Measurements from ENCODE around the gene IGLL1. TPM values are rescaled to one million over a fixed set of nuclear protein-coding genes. Genes with fewer than 3 reads are reported as not detected.

The IGLL1 gene
- total and polyA plus RNA-seq, 2 donors (not counting 3 experiments of a cell fraction or from before 2014, with no cell fraction given): not detected

DNA sequence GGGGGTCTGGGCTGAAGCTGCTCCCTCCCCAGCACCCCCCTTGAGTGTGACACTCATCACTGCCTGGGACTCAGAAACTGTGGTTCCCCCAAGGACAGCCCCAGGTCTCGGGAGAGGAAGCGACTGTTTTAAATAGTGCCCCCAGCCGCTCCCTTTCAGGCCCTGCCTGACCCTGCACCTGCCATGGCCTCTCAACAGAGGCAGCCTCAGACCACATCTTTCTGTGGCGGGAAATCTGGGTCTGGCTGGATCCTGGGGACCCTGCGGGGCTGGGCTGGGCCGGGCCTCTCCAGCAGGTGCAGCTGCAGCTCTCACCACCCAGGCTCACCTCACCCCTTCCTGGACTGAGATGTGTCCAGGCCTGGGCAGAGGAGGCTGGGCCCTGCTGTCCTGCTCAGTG, 3.7 kb upstream of the IGLL1 start:
- TF ChIP-seq MAX (IDR thresholded peaks at IDR 0.05; ENCODE audit: insufficient read depth, insufficient read length) (no peak), JUN (IDR thresholded peaks at IDR 0.05; ENCODE audit: borderline replicate concordance, insufficient read depth, insufficient read length, low read depth) (no peak), POLR2AphosphoS5 (IDR thresholded peaks at IDR 0.05; ENCODE audit: insufficient read depth, low read depth, low read length) (no peak), CTCF (IDR thresholded peaks at IDR 0.05; ENCODE audit: extremely low read depth in 1 of 2, insufficient read depth in 1 of 2, low read depth in 1 of 2, low read length in 2 of 2) (no peak), EZH2 (IDR thresholded peaks at IDR 0.05; ENCODE audit: borderline replicate concordance, low read depth, low read length, severe bottlenecking) (no peak), FOS (IDR thresholded peaks at IDR 0.05; ENCODE audit: borderline replicate concordance, insufficient read depth, low read length) (no peak), GATA2 (IDR thresholded peaks at IDR 0.05; ENCODE audit: insufficient read depth, insufficient read length, low read depth, low read length) (no peak), POLR2A (IDR thresholded peaks at IDR 0.05; ENCODE audit: low read depth, low read length) (no peak), MYC (IDR thresholded peaks at IDR 0.05; ENCODE audit: low read depth, low read length) (no peak)
- BruUV-seq (replicated peaks): no TSS peak
- no peak overlapping the region for H3K4me2 ChIP-seq (ENCODE audit: insufficient read depth, low read length)
- no peak overlapping the region for H3K27ac ChIP-seq (ENCODE audit: insufficient read depth, low read depth, low read length)
- H3K27me3 ChIP-seq (ENCODE audit: control insufficient read depth in 2 of 2, insufficient read depth in 2 of 2, low read length in 2 of 2): no peaks in the 10 kb centered on the region
- H3K79me2 ChIP-seq (ENCODE audit: control insufficient read depth, insufficient read depth, low read length): no peaks in the 10 kb centered on the region
- intact Hi-C loops (cut with micrococcal nuclease) (no loop called here), dilution Hi-C loops (cut with MboI; ENCODE audit: extremely low pct_ligation_motif_present, low sequenced_read_pairs) (no loop called here)
- DNase-seq (ENCODE audit: low read depth, low spot score) (no peak), FAIRE-seq (no peak)
- no peaks in the 10 kb centered on the region for H3K9me1 ChIP-seq (replicated peaks; ENCODE audit: control insufficient read depth, extremely low read depth, insufficient read depth, low read length)
- H2AFZ ChIP-seq (ENCODE audit: low read depth, low read length): no peak overlapping the region
- H3K36me3 ChIP-seq (ENCODE audit: control insufficient read depth in 2 of 2, extremely low read depth in 1 of 2, insufficient read depth in 2 of 2, low read length in 2 of 2): no peaks in the 10 kb centered on the region
- no peak overlapping the region for H3K9ac ChIP-seq (replicated peaks; ENCODE audit: extremely low read depth, insufficient read depth, low read length)
- H3K4me1 ChIP-seq (ENCODE audit: control insufficient read depth, extremely low read depth, insufficient read depth, low read length): no peaks in the 10 kb centered on the region
- ChIA-PET CTCF (no interaction called here), POLR2A (no interaction called here)
- no peaks in the 10 kb centered on the region for H4K20me1 ChIP-seq (replicated peaks; ENCODE audit: control insufficient read depth, extremely low read depth, insufficient read depth, low read length)
- no peaks in the 10 kb centered on the region for H3K9me3 ChIP-seq (replicated peaks; ENCODE audit: control insufficient read depth, insufficient read depth, low read length)
- no peak overlapping the region for H3K4me3 ChIP-seq (replicated peaks in 1 of 3; ENCODE audit: insufficient read depth in 1 of 3, low read depth in 1 of 3, low read length in 3 of 3)
